PC-3 (cell line): ENCODE measurements around the gene HS2ST1. TPM values are rescaled to one million over a fixed set of nuclear protein-coding genes. Genes with fewer than 3 reads are reported as not detected.
A peak's percentile ranks its signal among the peaks of the same experiment; 100 is the strongest.
"Not testable (repeated sequence)": the region's sequence is repeated elsewhere in the genome, so short reads cannot be mapped to it uniquely, and the experiment has no call there.

Experiments used
- ATAC-seq: fragments of 200-7000 bp; cut with Tn5 transposase; 2 replicates; pipeline ENCODE4 v1.9.1; 2020; ENCODE audit warnings: mild to moderate bottlenecking, moderate library complexity
- BruUV-seq: library from RNA; stranded (reverse); fragments of 400-500 nt; replicated peaks from 2 replicates; lab custom pipeline; 2021; lab: Mats Ljungman, UMichigan
- CTCF ChIA-PET: fragments of 300-600 bp; sonication (Branson Sonifier 250); formaldehyde crosslinking; loops from one replicate; lab custom pipeline; 2022; ENCODE audit warnings: antibody characterized with exemption; lab: Charles Lee
- POLR2A ChIA-PET: fragments of 300-600 bp; sonication (Branson Sonifier 250); formaldehyde crosslinking; loops from one replicate; lab custom pipeline; 2022; ENCODE audit warnings: antibody characterized with exemption; ENCODE audit not compliant: unreplicated experiment; lab: Charles Lee
- DNase-seq: peaks from one replicate; pipeline ENCODE4 v3.0.0-alpha.2; 2015
- H2AFZ ChIP-seq: fragments of 300-600 bp; sonication (generic); 2 replicates; pipeline ENCODE4 v1.6.0; 2016; ENCODE audit warnings: antibody characterized with exemption, low read length
- H3F3A ChIP-seq: fragments of 300-600 bp; sonication (generic); one replicate; pipeline ENCODE4 v1.6.0; 2017; ENCODE audit warnings: antibody characterized with exemption, low read length, control low read depth, mild to moderate bottlenecking; ENCODE audit not compliant: unreplicated experiment
- H3K27ac ChIP-seq: fragments of 300-600 bp; sonication (generic); 2 replicates; pipeline ENCODE4 v1.5.1; 2016; ENCODE audit warnings: mild to moderate bottlenecking, low read length
- H3K27me3 ChIP-seq: fragments of 300-600 bp; sonication (generic); 2 replicates; pipeline ENCODE4 v1.6.1; 2016; ENCODE audit warnings: low read length, mixed read lengths
- H3K36me3 ChIP-seq: fragments of 300-600 bp; sonication (generic); 2 replicates; pipeline ENCODE4 v1.6.1; 2016; ENCODE audit warnings: low read depth, mixed run types, low read length, mixed read lengths
- H3K4me1 ChIP-seq: fragments of 300-600 bp; sonication (generic); 2 replicates; pipeline ENCODE4 v1.5.1; 2016; ENCODE audit warnings: low read length; ENCODE audit not compliant: insufficient read depth
- H3K4me2 ChIP-seq: fragments of 300-600 bp; sonication (generic); 2 replicates; pipeline ENCODE4 v1.6.0; 2016; ENCODE audit warnings: low read length
- H3K4me3 ChIP-seq: fragments of 300-600 bp; sonication (generic); 2 replicates; pipeline ENCODE4 v1.5.1; 2016; ENCODE audit warnings: mild to moderate bottlenecking, low read length, mixed read lengths
- H3K79me2 ChIP-seq: fragments of 300-600 bp; sonication (generic); 2 replicates; pipeline ENCODE4 v1.6.1; 2017; ENCODE audit warnings: low read length, mixed read lengths
- H3K9ac ChIP-seq: fragments of 300-600 bp; sonication (generic); 2 replicates; pipeline ENCODE4 v1.6.0; 2016; ENCODE audit warnings: mild to moderate bottlenecking, low read length
- H3K9me2 ChIP-seq: fragments of 300-600 bp; sonication (generic); replicated peaks from 2 replicates; pipeline ENCODE4 v1.6.1; 2016; ENCODE audit warnings: mixed run types, low read length, mixed read lengths
- H3K9me3 ChIP-seq: fragments of 300-600 bp; sonication (generic); 2 replicates; pipeline ENCODE4 v1.6.1; 2016; ENCODE audit warnings: low read length, mixed read lengths
- H4K20me1 ChIP-seq: fragments of 300-600 bp; sonication (generic); 2 replicates; pipeline ENCODE4 v1.6.1; 2016; ENCODE audit warnings: low read length, mixed read lengths
- EZH2 ChIP-seq: fragments of 300-600 bp; sonication (generic); IDR thresholded peaks from one replicate; pipeline ENCODE4 v1.6.1; 2017; ENCODE audit warnings: antibody characterized with exemption, mild to moderate bottlenecking, low read length; ENCODE audit not compliant: unreplicated experiment
- intact Hi-C: fragments of 100-400 bp; cut with micrococcal nuclease; formaldehyde crosslinking; loops from 2 replicates; pipeline ENCODE4 v1.9.0; 2023
- total RNA-seq: library from RNA; depleted of rRNA; stranded (reverse); fragments of >200 nt; gene quantifications from 2 replicates; pipeline ENCODE4 v1.2.3, GENCODE V29; 2014
- TF ChIP-seq, protein P1 (sequence below): fragments of 300-600 bp; sonication (generic); conservative IDR thresholded peaks from 2 replicates; pipeline ENCODE4 v1.5.1; 2017; ENCODE audit warnings: antibody characterized with exemption, low read depth, mild to moderate bottlenecking, low read length

Gene HS2ST1
- total RNA-seq, 1 experiment from 2014 or later, result 15.3 TPM

DNA sequence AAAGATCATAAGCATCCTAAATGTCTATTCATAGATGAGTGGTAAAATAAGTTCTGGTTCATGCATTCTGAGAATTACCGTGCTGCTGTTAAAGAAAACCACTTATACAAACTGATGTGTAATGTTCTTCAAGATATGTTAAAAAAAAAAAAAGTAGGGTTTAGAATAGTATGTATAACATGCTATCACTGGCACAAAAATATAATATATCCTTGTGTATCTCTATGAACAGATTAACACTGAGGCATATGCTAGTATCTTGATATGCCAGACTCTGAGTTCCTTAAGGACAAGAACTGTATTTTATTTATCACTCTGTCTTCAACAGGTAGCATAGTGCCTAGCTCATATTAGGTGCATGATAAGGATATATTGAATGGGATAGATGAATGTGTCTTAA is 108.9 kb downstream of the HS2ST1 start:
- POLR2A ChIA-PET, result no interaction called here

DNA sequence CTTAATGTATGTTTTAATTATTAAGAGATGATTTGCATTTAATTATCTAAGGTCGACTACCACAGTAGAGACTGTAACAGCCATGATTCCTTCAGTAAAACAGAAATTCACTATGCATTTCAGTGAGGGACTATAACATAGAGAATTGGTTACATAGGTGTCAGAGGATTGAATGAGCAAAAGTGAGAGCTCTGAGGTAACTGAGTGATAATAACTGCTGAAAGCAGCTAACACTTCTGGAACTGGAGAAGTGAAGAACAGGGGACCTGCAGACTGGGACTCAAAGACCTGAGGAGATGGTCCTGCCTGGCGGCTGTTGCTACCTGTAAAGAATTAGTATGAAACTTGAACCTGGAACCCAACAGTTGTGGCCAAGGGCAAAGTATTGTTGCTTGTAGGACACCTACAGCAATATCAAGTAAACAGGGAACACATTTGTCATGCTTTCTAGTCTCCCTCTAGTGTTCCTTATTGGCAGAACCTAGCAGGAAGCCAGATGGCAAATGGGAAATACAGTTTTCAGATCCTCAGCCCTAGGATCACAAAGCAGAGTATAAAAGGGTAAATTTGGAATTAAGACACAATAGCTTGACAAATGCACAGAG is 110.6 kb downstream of the HS2ST1 start:
- no TSS peak for BruUV-seq
- Histone ChIP-seq H3K4me1 (0 out of 2 replicates have a peak, but pooled peaks cover 6% of the 10 kb centered on the region), H3K9ac (no peak overlapping the region), H3K27ac (no peak overlapping the region), H3K4me3 (no peak overlapping the region), H3K9me3 (no peaks in the 10 kb centered on the region), H3K27me3 (no peaks in the 10 kb centered on the region), H3K9me2 (no peaks in the 10 kb centered on the region), H4K20me1 (no peaks in the 10 kb centered on the region), H3K79me2 (no peaks in the 10 kb centered on the region), H2AFZ (no peak overlapping the region), H3F3A (no peaks in the 10 kb centered on the region), H3K36me3 (no peaks in the 10 kb centered on the region), H3K4me2 (no peak overlapping the region)
- CTCF ChIA-PET, result interaction anchor here (0.6 kb wide), 1 partner anchor 53 kb away, joined by 3 read pairs; no protein-coding TSS in a partner anchor
- ATAC-seq, result peak; percentile 85
- peak; percentile 62 for DNase-seq
- TF ChIP-seq EZH2, result no peak
- TF ChIP-seq, protein P1, sequence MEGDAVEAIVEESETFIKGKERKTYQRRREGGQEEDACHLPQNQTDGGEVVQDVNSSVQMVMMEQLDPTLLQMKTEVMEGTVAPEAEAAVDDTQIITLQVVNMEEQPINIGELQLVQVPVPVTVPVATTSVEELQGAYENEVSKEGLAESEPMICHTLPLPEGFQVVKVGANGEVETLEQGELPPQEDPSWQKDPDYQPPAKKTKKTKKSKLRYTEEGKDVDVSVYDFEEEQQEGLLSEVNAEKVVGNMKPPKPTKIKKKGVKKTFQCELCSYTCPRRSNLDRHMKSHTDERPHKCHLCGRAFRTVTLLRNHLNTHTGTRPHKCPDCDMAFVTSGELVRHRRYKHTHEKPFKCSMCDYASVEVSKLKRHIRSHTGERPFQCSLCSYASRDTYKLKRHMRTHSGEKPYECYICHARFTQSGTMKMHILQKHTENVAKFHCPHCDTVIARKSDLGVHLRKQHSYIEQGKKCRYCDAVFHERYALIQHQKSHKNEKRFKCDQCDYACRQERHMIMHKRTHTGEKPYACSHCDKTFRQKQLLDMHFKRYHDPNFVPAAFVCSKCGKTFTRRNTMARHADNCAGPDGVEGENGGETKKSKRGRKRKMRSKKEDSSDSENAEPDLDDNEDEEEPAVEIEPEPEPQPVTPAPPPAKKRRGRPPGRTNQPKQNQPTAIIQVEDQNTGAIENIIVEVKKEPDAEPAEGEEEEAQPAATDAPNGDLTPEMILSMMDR, result peak; percentile 73
- intact Hi-C loops, result loop anchor here (1.0 to 5.0 kb wide), 4 partner anchors 33 to 192 kb away; no protein-coding TSS in a partner anchor
- POLR2A ChIA-PET, result interaction anchor here (0.5 kb wide), 1 partner anchor 856 kb away, joined by 10 read pairs; no protein-coding TSS in a partner anchor

More for the DNA sequence above, 108.9 kb downstream of the HS2ST1 start:
- no peak overlapping the region for H3K4me3 ChIP-seq
- no peaks in the 10 kb centered on the region for H3K9me3 ChIP-seq
- DNase-seq, result no peak
- ATAC-seq, result no peak
- H2AFZ ChIP-seq, result no peak overlapping the region
- no peak overlapping the region for H3K9ac ChIP-seq
- no peaks in the 10 kb centered on the region for H3K36me3 ChIP-seq
- no peaks in the 10 kb centered on the region for H3K27me3 ChIP-seq
- intact Hi-C loops, result no loop called here
- H3K4me2 ChIP-seq, result no peak overlapping the region
- H3F3A ChIP-seq, result no peaks in the 10 kb centered on the region
- no peaks in the 10 kb centered on the region for H3K9me2 ChIP-seq
- H3K27ac ChIP-seq, result no peak overlapping the region
- 0 out of 2 replicates have a peak, but pooled peaks cover 6% of the 10 kb centered on the region for H3K4me1 ChIP-seq
- no peak for TF ChIP-seq EZH2
- no peaks in the 10 kb centered on the region for H3K79me2 ChIP-seq
- no peaks in the 10 kb centered on the region; the same call in 1 of the 2 replicates for H4K20me1 ChIP-seq
- CTCF ChIA-PET, result no interaction called here
- BruUV-seq, result no TSS peak

DNA sequence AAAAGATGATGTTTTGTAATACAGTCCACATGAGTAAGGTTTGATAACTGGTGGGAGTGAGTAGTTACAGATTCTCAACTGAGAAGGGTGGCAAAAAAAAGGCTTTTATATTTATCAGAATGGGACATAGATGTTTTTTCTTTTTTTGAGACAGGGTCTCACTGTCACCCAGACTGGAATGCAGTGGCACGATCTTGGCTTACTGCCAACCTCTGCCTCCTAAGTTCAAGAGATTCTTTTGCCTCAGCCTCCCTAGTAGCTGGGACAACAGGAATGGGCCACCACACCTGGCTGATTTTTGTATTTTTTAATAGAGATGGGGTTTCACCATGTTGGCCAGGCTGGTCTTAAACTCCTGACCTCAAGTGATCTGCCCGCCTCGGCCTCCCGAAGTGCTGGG is 113.1 kb downstream of the HS2ST1 start:
- H3K4me1 ChIP-seq, H3K9me2 ChIP-seq, H3K27me3 ChIP-seq, BruUV-seq, H3K27ac ChIP-seq, DNase-seq, POLR2A ChIA-PET, H3K9ac ChIP-seq, H3F3A ChIP-seq, H3K9me3 ChIP-seq, H3K4me3 ChIP-seq, H3K79me2 ChIP-seq, ATAC-seq, H3K4me2 ChIP-seq, H3K36me3 ChIP-seq, CTCF ChIA-PET, H4K20me1 ChIP-seq, H2AFZ ChIP-seq: not testable (repeated sequence)
- intact Hi-C loops, result loop anchor here (5.0 kb wide), 2 partner anchors 35 to 55 kb away; no protein-coding TSS in a partner anchor
